Neural cell (in vitro differentiated cells): ENCODE results near the gene GALNT13. TPM values are rescaled to one million over a fixed set of nuclear protein-coding genes. Genes with fewer than 3 reads are reported as not detected.

Source experiments
- H2AFZ ChIP-seq: fragments of 200-600, 300-800 bp; sonication (generic), shearing (Covaris generic); 2 replicates; pipeline ENCODE4 v1.6.0; 2014; ENCODE audit warnings: low read depth, mild to moderate bottlenecking, antibody characterized with exemption, low read length, moderate library complexity
- H3F3A ChIP-seq: fragments of 200-600 bp; shearing (Covaris generic); 2 replicates; pipeline ENCODE4 v1.6.1; 2016; ENCODE audit warnings: mild to moderate bottlenecking, moderate library complexity, mixed read lengths, antibody characterized with exemption, low read length; ENCODE audit not compliant: insufficient read depth, poor library complexity, severe bottlenecking
- H3K27ac ChIP-seq: fragments of 200-600, 300-800 bp; sonication (generic), shearing (Covaris generic); 2 replicates; pipeline ENCODE4 v1.5.1; 2014; ENCODE audit warnings: mild to moderate bottlenecking, low read length, moderate library complexity
- H3K27me3 ChIP-seq: fragments of 300-800, 200-600 bp; sonication (generic), shearing (Covaris generic); 2 replicates; pipeline ENCODE4 v1.6.0; 2014; ENCODE audit warnings: mild to moderate bottlenecking, low read depth, low read length, moderate library complexity; ENCODE audit not compliant: insufficient read depth
- H3K36me3 ChIP-seq: fragments of 300-800, 200-600 bp; sonication (generic), shearing (Covaris generic); 2 replicates; pipeline ENCODE4 v1.5.1; 2014; ENCODE audit warnings: mild to moderate bottlenecking, antibody characterized with exemption, low read length, moderate library complexity; ENCODE audit not compliant: insufficient read depth
- H3K4me2 ChIP-seq: fragments of 300-800, 200-600 bp; sonication (generic), shearing (Covaris generic); 2 replicates; pipeline ENCODE4 v1.6.0; 2014; ENCODE audit warnings: mild to moderate bottlenecking, low read length
- H3K4me3 ChIP-seq: fragments of 300-800, 200-600 bp; sonication (generic), shearing (Covaris generic); 2 replicates; pipeline ENCODE4 v1.5.1; 2014; ENCODE audit warnings: mild to moderate bottlenecking, low read length, moderate library complexity
- H3K79me2 ChIP-seq: fragments of 200-600 bp; shearing (Covaris generic); replicated peaks from 2 replicates; pipeline ENCODE4 v1.6.0; 2014; ENCODE audit warnings: mild to moderate bottlenecking, low read length, moderate library complexity; ENCODE audit not compliant: insufficient read depth
- H3K9ac ChIP-seq: fragments of 300-800, 200-600 bp; sonication (generic), shearing (Covaris generic); 2 replicates; pipeline ENCODE4 v1.6.1; 2016; ENCODE audit warnings: mild to moderate bottlenecking, low read length, mixed read lengths
- H3K9me2 ChIP-seq: fragments of 200-600 bp; shearing (Covaris generic); 2 replicates; pipeline ENCODE4 v1.6.1; 2016; ENCODE audit warnings: mild to moderate bottlenecking, low read length, mixed read lengths; ENCODE audit not compliant: insufficient read depth
- H3K9me3 ChIP-seq: fragments of 200-600, 300-800 bp; sonication (generic), shearing (Covaris generic); 2 replicates; pipeline ENCODE4 v1.6.1; 2016; ENCODE audit warnings: mild to moderate bottlenecking, mixed run types, low read length, moderate library complexity, mixed read lengths
- H4K20me1 ChIP-seq: fragments of 200-600 bp; shearing (Covaris generic); 2 replicates; pipeline ENCODE4 v1.6.1; 2016; ENCODE audit warnings: mild to moderate bottlenecking, mixed run types; ENCODE audit not compliant: insufficient read depth
- CTCF ChIP-seq: fragments of 450-650 bp; IDR thresholded peaks from 2 replicates; pipeline ENCODE4 v1.5.1; 2014; ENCODE audit warnings: antibody characterized with exemption, mild to moderate bottlenecking, moderate library complexity; ENCODE audit not compliant: poor library complexity, severe bottlenecking
- EP300 ChIP-seq: fragments of 450-650 bp; conservative IDR thresholded peaks from 2 replicates; pipeline ENCODE4 v1.6.1; 2014; ENCODE audit warnings: antibody characterized with exemption, mild to moderate bottlenecking, moderate library complexity; ENCODE audit not compliant: poor library complexity, severe bottlenecking
- EZH2 ChIP-seq: fragments of 200-600, 300-800 bp; shearing (Covaris generic), sonication (generic); IDR thresholded peaks from 2 replicates; pipeline ENCODE4 v1.6.1; 2014; ENCODE audit warnings: antibody characterized with exemption, low read length, borderline replicate concordance, mild to moderate bottlenecking; ENCODE audit not compliant: insufficient read depth, poor library complexity, severe bottlenecking
- MXI1 ChIP-seq: fragments of 450-650 bp; conservative IDR thresholded peaks from 2 replicates; pipeline ENCODE4 v1.6.1; 2014; ENCODE audit warnings: antibody characterized with exemption, mild to moderate bottlenecking; ENCODE audit not compliant: poor library complexity, severe bottlenecking
- POLR2AphosphoS5 ChIP-seq: IDR thresholded peaks from 2 replicates; pipeline ENCODE4 v1.6.1; 2012
- RAD21 ChIP-seq: fragments of 450-650 bp; conservative IDR thresholded peaks from 2 replicates; pipeline ENCODE4 v1.6.1; 2014; ENCODE audit warnings: antibody characterized with exemption, mild to moderate bottlenecking, moderate library complexity
- REST ChIP-seq: IDR thresholded peaks from 2 replicates; pipeline ENCODE4 v1.6.1; 2012; ENCODE audit warnings: borderline replicate concordance
- SMC3 ChIP-seq: fragments of 450-650 bp; conservative IDR thresholded peaks from 2 replicates; pipeline ENCODE4 v1.6.1; 2014; ENCODE audit warnings: antibody characterized with exemption, mild to moderate bottlenecking, moderate library complexity; ENCODE audit not compliant: poor library complexity
- TAF1 ChIP-seq: IDR thresholded peaks from 2 replicates; pipeline ENCODE4 v1.6.1; 2012; ENCODE audit warnings: low read depth
- polyA plus RNA-seq: library from polyadenylated mRNA; depleted of rRNA; stranded (reverse); fragments of >200 nt; gene quantifications from 2 replicates; pipeline ENCODE4 v1.2.3, GENCODE V29; 2014

GALNT13 gene
- polyA plus RNA-seq, 1 donor from 2014 or later, result 12.4 TPM

- H3K79me2 ChIP-seq, result no peaks in the 10 kb centered on the region
- H3K27ac ChIP-seq, result no peak overlapping the region
- H3K4me2 ChIP-seq, result no peak overlapping the region
- no peaks in the 10 kb centered on the region for H3F3A ChIP-seq
- H3K4me3 ChIP-seq, result no peak overlapping the region
- H3K36me3 ChIP-seq, result no peaks in the 10 kb centered on the region
- H3K9ac ChIP-seq, result no peak overlapping the region
- no peaks in the 10 kb centered on the region for H3K9me3 ChIP-seq
- no peaks in the 10 kb centered on the region for H3K27me3 ChIP-seq
- no peak for TF ChIP-seq REST
- no peak for TF ChIP-seq TAF1
- TF ChIP-seq EZH2, result no peak
- TF ChIP-seq POLR2AphosphoS5, result no peak
- TF ChIP-seq CTCF, result no peak
- TF ChIP-seq RAD21, result no peak
- no peak for TF ChIP-seq SMC3
- no peak for TF ChIP-seq EP300
- TF ChIP-seq MXI1, result no peak
- no peaks in the 10 kb centered on the region for H4K20me1 ChIP-seq
- no peaks in the 10 kb centered on the region for H3K9me2 ChIP-seq
- no peak overlapping the region for H2AFZ ChIP-seq
Measured at GRCh38 chr2:153946036-153946435, 74.3 kb downstream of the GALNT13 start.

- Histone ChIP-seq H3K27ac (no peak overlapping the region), H3K79me2 (no peaks in the 10 kb centered on the region), H3K9me3 (no peaks in the 10 kb centered on the region), H4K20me1 (no peaks in the 10 kb centered on the region), H3K4me2 (no peak overlapping the region), H3K9me2 (no peaks in the 10 kb centered on the region), H3K27me3 (no peaks in the 10 kb centered on the region), H2AFZ (no peak overlapping the region), H3K9ac (no peak overlapping the region), H3K36me3 (no peaks in the 10 kb centered on the region), H3K4me3 (no peak overlapping the region), H3F3A (no peaks in the 10 kb centered on the region)
- TF ChIP-seq REST (no peak), CTCF (no peak), EZH2 (no peak), MXI1 (no peak), RAD21 (no peak)
Measured at GRCh38 chr2:153953761-153954160, 82.0 kb downstream of the GALNT13 start.
